K562 (cell line): ENCODE results near the gene ZNF48. TPM values are rescaled to one million over a fixed set of nuclear protein-coding genes. Genes with fewer than 3 reads are reported as not detected.

ENCODE experiments used
- BMI1 ChIP-seq: fragments of 150-350 bp; IDR thresholded peaks from 2 replicates; pipeline ENCODE4 v1.6.1; 2014; ENCODE audit warnings: low read length
- CAMTA2 ChIP-seq: fragments of 250-450 bp; sonication (Bioruptor Pico); conservative IDR thresholded peaks from 2 replicates; pipeline ENCODE4 v1.5.1; 2022
- CBFB ChIP-seq: sonication (generic); formaldehyde crosslinking; IDR thresholded peaks from 2 replicates; pipeline ENCODE4 v1.4.0; 2020; ENCODE audit warnings: mild to moderate bottlenecking, missing genetic modification reagents
- CBX1 ChIP-seq: sonication (generic); IDR thresholded peaks from 2 replicates; pipeline ENCODE4 v1.6.1; 2016; ENCODE audit warnings: antibody characterized with exemption, low read depth, mild to moderate bottlenecking
- CEBPB ChIP-seq: fragments of 450-650 bp; IDR thresholded peaks from 2 replicates; pipeline ENCODE4 v1.6.1; 2016; ENCODE audit warnings: missing genetic modification characterization, missing compliant biosample characterization
- ERF ChIP-seq: fragments of 450-650 bp; formaldehyde crosslinking; IDR thresholded peaks from 2 replicates; pipeline ENCODE4 v1.4.0; 2020; ENCODE audit warnings: mild to moderate bottlenecking, mixed read lengths
- GTF2F1 ChIP-seq: IDR thresholded peaks from 2 replicates; pipeline ENCODE4 v1.6.1; 2011; ENCODE audit warnings: low read depth, low read length, improper control_type of control experiment
- HLTF ChIP-seq: fragments of 450-650 bp; IDR thresholded peaks from 2 replicates; pipeline ENCODE4 v1.6.1; 2016
- MTA2 ChIP-seq: fragments of 450-650 bp; IDR thresholded peaks from 2 replicates; pipeline ENCODE4 v1.6.1; 2016; ENCODE audit warnings: low read depth
- NR3C1 ChIP-seq: sonication (generic); formaldehyde crosslinking; IDR thresholded peaks from 2 replicates; pipeline ENCODE4 v1.8.1; 2022; ENCODE audit warnings: missing genetic modification reagents
- NR4A1 ChIP-seq, 2 experiments: fragments of 250-450 bp in 1 of 2; fragments of 450-650 bp in 1 of 2; sonication (Bioruptor Pico) in 1 of 2; IDR thresholded peaks; 2 replicates each; pipeline versions ENCODE4 v1.4.0 to v1.6.1; 2016 to 2020; ENCODE audit warnings: mild to moderate bottlenecking in 2 of 2, missing compliant biosample characterization in 1 of 2, missing genetic modification characterization in 1 of 2, moderate library complexity in 1 of 2
- POLR2B ChIP-seq: fragments of 450-650 bp; IDR thresholded peaks from 2 replicates; pipeline ENCODE4 v1.6.1; 2018; ENCODE audit warnings: low read depth; ENCODE audit not compliant: partially characterized antibody
- PURB ChIP-seq: sonication (generic); formaldehyde crosslinking; IDR thresholded peaks from 2 replicates; pipeline ENCODE4 v1.9.0; 2021; ENCODE audit warnings: low read depth, mild to moderate bottlenecking, missing genetic modification reagents
- SAFB2 ChIP-seq: fragments of 200-400 bp; formaldehyde crosslinking; IDR thresholded peaks from 2 replicates; pipeline ENCODE4 v1.6.1; 2018; ENCODE audit warnings: borderline replicate concordance, low read length, low read depth, moderate library complexity; ENCODE audit not compliant: severe bottlenecking
- SMARCA4 ChIP-seq: fragments of 450-650 bp; IDR thresholded peaks from 2 replicates; pipeline ENCODE4 v1.6.1; 2016
- STAT5A ChIP-seq: IDR thresholded peaks from 2 replicates; pipeline ENCODE4 v1.6.1; 2012; ENCODE audit warnings: low read length, inconsistent platforms, borderline replicate concordance
- TSC22D4 ChIP-seq: fragments of 450-650 bp; IDR thresholded peaks from 2 replicates; pipeline ENCODE4 v1.6.1; 2016; ENCODE audit warnings: missing genetic modification characterization, missing biosample characterization, control low read depth
- XRCC3 ChIP-seq: fragments of 450-650 bp; IDR thresholded peaks from 2 replicates; pipeline ENCODE4 v1.6.1; 2017; ENCODE audit warnings: mild to moderate bottlenecking, moderate library complexity
- ZNF324 ChIP-seq: fragments of 250-450 bp; sonication (Bioruptor Pico); IDR thresholded peaks from 2 replicates; pipeline ENCODE4 v1.4.0; 2020; ENCODE audit warnings: mild to moderate bottlenecking
- ZNF644 ChIP-seq: fragments of 200-800 bp; sonication (Bioruptor generic); IDR thresholded peaks from 2 replicates; pipeline ENCODE4 v1.6.1; 2016; ENCODE audit warnings: low read depth, missing genetic modification characterization, missing compliant biosample characterization
- ZNF696 ChIP-seq: fragments of 250-450 bp; sonication (Bioruptor Pico); conservative IDR thresholded peaks from 2 replicates; pipeline ENCODE4 v1.4.0; 2020; ENCODE audit warnings: mild to moderate bottlenecking, moderate library complexity
- ZNF785 ChIP-seq: fragments of 250-450 bp; sonication (Bioruptor Pico); IDR thresholded peaks from 2 replicates; pipeline ENCODE4 v1.4.0; 2020; ENCODE audit warnings: mild to moderate bottlenecking
- ZNF79 ChIP-seq: fragments of 250-450 bp; sonication (Bioruptor Pico); IDR thresholded peaks from 2 replicates; pipeline ENCODE4 v1.4.0; 2020; ENCODE audit warnings: low read depth, mild to moderate bottlenecking, moderate library complexity
- polyA plus RNA-seq, 8 experiments: library from polyadenylated mRNA; depleted of rRNA in 4 of 8; stranded (reverse) in 5 of 8; unstranded in 3 of 8; fragments of >200 nt; fragmentation: Nextera tagmentation in 2 of 8; fragmentation: Illumina TruSeq in 1 of 8; extraction: Ambion mirVana in 2 of 8; extraction: Trizol in 1 of 8; gene quantifications; 2 replicates each; pipeline versions ENCODE4 v1.2.1 to v1.2.3, GENCODE V29; 2011 to 2014; ENCODE audit warnings: inconsistent platforms in 1 of 8, missing spikeins in 1 of 8
- total RNA-seq, 7 experiments: library from RNA; depleted of rRNA in 6 of 7; stranded (reverse); fragments of >200 nt in 6 of 7; fragmentation: Illumina TruSeq in 2 of 7; extraction: Trizol in 2 of 7; gene quantifications; 2 replicates each; pipeline versions ENCODE4 v1.2.1 to v1.2.3, GENCODE V29; 2011 to 2021; ENCODE audit warnings: low replicate concordance in 1 of 7
- TF ChIP-seq, protein P1 (sequence below): sonication (generic); formaldehyde crosslinking; IDR thresholded peaks from 2 replicates; pipeline ENCODE4 v1.8.0; 2023; ENCODE audit warnings: mild to moderate bottlenecking, missing genetic modification reagents
- TF ChIP-seq, protein P2 (sequence below): fragments of 250-450 bp; sonication (Bioruptor Pico); IDR thresholded peaks from 2 replicates; pipeline ENCODE4 v1.8.0; 2021; ENCODE audit warnings: moderate library complexity, mild to moderate bottlenecking, inconsistent platforms
- TF ChIP-seq, protein P3 (sequence below): fragments of 250-450 bp; sonication (Bioruptor Pico); IDR thresholded peaks from 2 replicates; pipeline ENCODE4 v1.8.0; 2021; ENCODE audit warnings: mild to moderate bottlenecking, moderate library complexity
- TF ChIP-seq, protein P4 (sequence below): sonication (generic); formaldehyde crosslinking; IDR thresholded peaks from 2 replicates; pipeline ENCODE4 v1.9.0; 2022; ENCODE audit warnings: mild to moderate bottlenecking, missing genetic modification reagents

ZNF48 gene
- total and polyA plus RNA-seq, 9 of the 15 experiments (the other 6 are each of a cell fraction or from before 2014, with no cell fraction given) = 0.38 to 11.6 (median 4.7) TPM

DNA sequence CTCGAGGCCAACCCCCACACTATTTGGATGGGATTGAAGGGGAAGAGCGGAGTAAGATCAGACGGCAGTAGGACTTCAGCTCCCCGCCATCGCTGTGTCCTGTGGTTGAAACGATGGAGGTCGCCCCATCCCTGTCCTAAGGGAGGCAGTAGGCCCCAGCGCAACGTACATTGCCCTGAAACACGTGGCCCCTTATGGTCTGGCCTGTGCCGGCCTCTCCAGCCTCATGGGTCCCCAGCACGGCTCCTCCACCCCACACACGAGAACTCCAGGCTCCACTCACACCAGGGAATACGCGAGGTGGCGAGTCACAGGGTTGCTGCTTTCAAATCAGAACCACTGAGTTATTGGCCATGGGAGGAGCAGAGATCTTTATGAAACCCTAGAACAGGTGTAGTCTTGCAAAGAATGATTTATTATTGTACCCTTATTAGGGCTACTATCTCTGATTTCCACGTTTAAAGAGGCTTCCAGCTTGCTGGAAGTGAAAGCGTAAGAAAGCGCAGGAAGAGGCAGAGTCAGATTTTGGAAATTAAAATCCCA is 35.3 kb downstream of the ZNF48 start (continued):
- TF ChIP-seq ZNF644 (tag) (no peak), ZNF79 (CRISPR knock-in tag) (no peak), XRCC3 (no peak), ERF (CRISPR knock-in tag) (no peak), SAFB2 (no peak), CEBPB (tag) (no peak), MTA2 (no peak), CBX1 (no peak), SMARCA4 (no peak; the same call in 1 of the 2 replicates), ZNF324 (0 out of 2 replicates have a peak, but pooled peaks have one; percentile 7), GTF2F1 (no peak), CAMTA2 (no peak), STAT5A (no peak), HLTF (no peak), PURB (CRISPR knock-in tag) (no peak), ZNF696 (CRISPR knock-in tag) (no peak), POLR2B (no peak), ZNF785 (CRISPR knock-in tag) (no peak), NR3C1 (CRISPR knock-in tag) (no peak), CBFB (peak; percentile 77; the same call in 1 of the 2 replicates), NR4A1 (CRISPR knock-in tag; IDR thresholded peaks at IDR 0.05) (no peak), NR4A1 (tag; IDR thresholded peaks at IDR 0.05) (peak; percentile 74; the same call in 1 of the 2 replicates), TSC22D4 (tag) (no peak), BMI1 (no peak)
- TF ChIP-seq, protein P1, sequence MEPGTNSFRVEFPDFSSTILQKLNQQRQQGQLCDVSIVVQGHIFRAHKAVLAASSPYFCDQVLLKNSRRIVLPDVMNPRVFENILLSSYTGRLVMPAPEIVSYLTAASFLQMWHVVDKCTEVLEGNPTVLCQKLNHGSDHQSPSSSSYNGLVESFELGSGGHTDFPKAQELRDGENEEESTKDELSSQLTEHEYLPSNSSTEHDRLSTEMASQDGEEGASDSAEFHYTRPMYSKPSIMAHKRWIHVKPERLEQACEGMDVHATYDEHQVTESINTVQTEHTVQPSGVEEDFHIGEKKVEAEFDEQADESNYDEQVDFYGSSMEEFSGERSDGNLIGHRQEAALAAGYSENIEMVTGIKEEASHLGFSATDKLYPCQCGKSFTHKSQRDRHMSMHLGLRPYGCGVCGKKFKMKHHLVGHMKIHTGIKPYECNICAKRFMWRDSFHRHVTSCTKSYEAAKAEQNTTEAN = no peak
- TF ChIP-seq, protein P2, sequence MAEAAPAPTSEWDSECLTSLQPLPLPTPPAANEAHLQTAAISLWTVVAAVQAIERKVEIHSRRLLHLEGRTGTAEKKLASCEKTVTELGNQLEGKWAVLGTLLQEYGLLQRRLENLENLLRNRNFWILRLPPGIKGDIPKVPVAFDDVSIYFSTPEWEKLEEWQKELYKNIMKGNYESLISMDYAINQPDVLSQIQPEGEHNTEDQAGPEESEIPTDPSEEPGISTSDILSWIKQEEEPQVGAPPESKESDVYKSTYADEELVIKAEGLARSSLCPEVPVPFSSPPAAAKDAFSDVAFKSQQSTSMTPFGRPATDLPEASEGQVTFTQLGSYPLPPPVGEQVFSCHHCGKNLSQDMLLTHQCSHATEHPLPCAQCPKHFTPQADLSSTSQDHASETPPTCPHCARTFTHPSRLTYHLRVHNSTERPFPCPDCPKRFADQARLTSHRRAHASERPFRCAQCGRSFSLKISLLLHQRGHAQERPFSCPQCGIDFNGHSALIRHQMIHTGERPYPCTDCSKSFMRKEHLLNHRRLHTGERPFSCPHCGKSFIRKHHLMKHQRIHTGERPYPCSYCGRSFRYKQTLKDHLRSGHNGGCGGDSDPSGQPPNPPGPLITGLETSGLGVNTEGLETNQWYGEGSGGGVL = no peak
- TF ChIP-seq, protein P3, sequence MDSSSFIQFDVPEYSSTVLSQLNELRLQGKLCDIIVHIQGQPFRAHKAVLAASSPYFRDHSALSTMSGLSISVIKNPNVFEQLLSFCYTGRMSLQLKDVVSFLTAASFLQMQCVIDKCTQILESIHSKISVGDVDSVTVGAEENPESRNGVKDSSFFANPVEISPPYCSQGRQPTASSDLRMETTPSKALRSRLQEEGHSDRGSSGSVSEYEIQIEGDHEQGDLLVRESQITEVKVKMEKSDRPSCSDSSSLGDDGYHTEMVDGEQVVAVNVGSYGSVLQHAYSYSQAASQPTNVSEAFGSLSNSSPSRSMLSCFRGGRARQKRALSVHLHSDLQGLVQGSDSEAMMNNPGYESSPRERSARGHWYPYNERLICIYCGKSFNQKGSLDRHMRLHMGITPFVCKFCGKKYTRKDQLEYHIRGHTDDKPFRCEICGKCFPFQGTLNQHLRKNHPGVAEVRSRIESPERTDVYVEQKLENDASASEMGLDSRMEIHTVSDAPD (CRISPR knock-in tag) = no peak
- TF ChIP-seq, protein P4, sequence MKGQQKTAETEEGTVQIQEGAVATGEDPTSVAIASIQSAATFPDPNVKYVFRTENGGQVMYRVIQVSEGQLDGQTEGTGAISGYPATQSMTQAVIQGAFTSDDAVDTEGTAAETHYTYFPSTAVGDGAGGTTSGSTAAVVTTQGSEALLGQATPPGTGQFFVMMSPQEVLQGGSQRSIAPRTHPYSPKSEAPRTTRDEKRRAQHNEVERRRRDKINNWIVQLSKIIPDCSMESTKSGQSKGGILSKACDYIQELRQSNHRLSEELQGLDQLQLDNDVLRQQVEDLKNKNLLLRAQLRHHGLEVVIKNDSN (CRISPR knock-in tag) = peak; percentile 61
